Thyroid gland (tissue), 4 donors: Measurements from ENCODE around the gene ASPG.

ENCODE experiments used
- CTCF ChIP-seq, 6 experiments: fragments of 200-600 bp in 3 of 6; fragments of 450-650 bp in 3 of 6; sonication (generic) in 3 of 6; IDR thresholded peaks; one replicate each; pipeline ENCODE4 v1.5.1; 2016 to 2019; ENCODE audit warnings: antibody characterized with exemption in 6 of 6, mild to moderate bottlenecking in 2 of 6, inconsistent platforms in 1 of 6, moderate library complexity in 1 of 6
- POLR2A ChIP-seq, 2 donors: fragments of 450-650 bp; IDR thresholded peaks; one replicate each; pipeline ENCODE4 v1.6.1; 2017; ENCODE audit warnings: antibody characterized with exemption in 2 of 2, mild to moderate bottlenecking in 2 of 2, moderate library complexity in 1 of 2

- TF ChIP-seq CTCF (IDR thresholded peaks at IDR 0.05) (no peak), POLR2A (IDR thresholded peaks at IDR 0.05) (no peak)
Measured at GRCh38 chr14:104162495-104162894, 77.0 kb downstream of the ASPG start.
